ENCODE measurements around the gene FBXL17. TPM values are rescaled to one million over a fixed set of nuclear protein-coding genes. Genes with fewer than 3 reads are reported as not detected.

The FBXL17 gene
- total and polyA plus RNA-seq, 12 donors: 5.9 to 47.4 (median 41.1) TPM

- DNase-seq (no peak), ATAC-seq (no peak)
- no peaks in the 10 kb centered on the region for H3K36me3 ChIP-seq
- no peak overlapping the region for H3K27ac ChIP-seq
- H3K4me1 ChIP-seq: peaks cover 0 to 3% (median 0%) of the 10 kb centered on the region in 9 donors
- no peaks in the 10 kb centered on the region for H3K27me3 ChIP-seq
- no peaks in the 10 kb centered on the region for H3K9me3 ChIP-seq
- no peak for TF ChIP-seq CTCF (IDR thresholded peaks at IDR 0.05)
- 82 to 89% methylated on average over 5 of the region's 5 CpGs for WGBS, 2 donors
- no peak overlapping the region for H3K4me3 ChIP-seq
- intact Hi-C loops (cut with DNase I): no loop called here
These were observed 466.6 kb downstream of the FBXL17 start for GRCh38 chr5:107915176-107915812.

- TF ChIP-seq CTCF (IDR thresholded peaks at IDR 0.05): no peak
- ATAC-seq (no peak), DNase-seq (no peak)
- H3K36me3 ChIP-seq: no peaks in the 10 kb centered on the region
- no peak overlapping the region for H3K27ac ChIP-seq
- 86 to 87% methylated on average over 3 of the region's 3 CpGs for WGBS, 2 donors
- H3K27me3 ChIP-seq: no peaks in the 10 kb centered on the region
- peaks cover 0 to under 1% (median 0%) of the 10 kb centered on the region in 11 donors for H3K9me3 ChIP-seq
- intact Hi-C loops (cut with DNase I): no loop called here
- H3K4me1 ChIP-seq: peaks cover 0 to 3% (median 0%) of the 10 kb centered on the region in 9 donors
- no peak overlapping the region for H3K4me3 ChIP-seq
These were observed 468.4 kb downstream of the FBXL17 start for GRCh38 chr5:107913494-107913893.

GRCh38 chr5:107900721-107901120 lies 481.2 kb downstream of the FBXL17 start:
- no peak for TF ChIP-seq CTCF (IDR thresholded peaks at IDR 0.05)
- Histone ChIP-seq H3K9me3 (peaks cover 0 to 6% (median 0%) of the 10 kb centered on the region in 11 donors), H3K4me3 (no peak overlapping the region), H3K27ac (no peak overlapping the region), H3K4me1 (no peaks in the 10 kb centered on the region), H3K36me3 (no peaks in the 10 kb centered on the region), H3K27me3 (no peaks in the 10 kb centered on the region)
- intact Hi-C loops (cut with DNase I): no loop called here
- ATAC-seq (no peak), DNase-seq (no peak)
- WGBS, 2 donors: 94% methylated on average over 3 of the region's 3 CpGs

GRCh38 chr5:107894361-107894760 lies 487.5 kb downstream of the FBXL17 start:
- intact Hi-C loops (cut with DNase I): no loop called here
- H3K27me3 ChIP-seq: no peaks in the 10 kb centered on the region

More at GRCh38 chr5:107894361-107894760, 487.5 kb downstream of the FBXL17 start:
- Histone ChIP-seq H3K4me1 (peaks cover 0 to 17% (median 6%) of the 10 kb centered on the region in 9 donors), H3K36me3 (no peaks in the 10 kb centered on the region), H3K4me3 (no peak overlapping the region), H3K9me3 (peaks cover 0 to 6% (median 0%) of the 10 kb centered on the region in 11 donors), H3K27ac (peak overlapping the region in 2 of 10 donors; percentile 43 to 45)
- ATAC-seq (no peak), DNase-seq (no peak)
- no peak for TF ChIP-seq CTCF (IDR thresholded peaks at IDR 0.05)
- 67 to 72% methylated on average over 1 of the region's 1 CpG for WGBS, 2 donors

All from heart right ventricle (tissue), 16 donors.